Panc1 (cell line): ENCODE data around the gene ZBED5. TPM values are rescaled to one million over a fixed set of nuclear protein-coding genes. Genes with fewer than 3 reads are reported as not detected.

Source experiments
- ATAC-seq: fragments of 200-7000 bp; cut with Tn5 transposase; 2 replicates; pipeline ENCODE4 v1.9.1; 2020; ENCODE audit warnings: mild to moderate bottlenecking, moderate library complexity
- BruUV-seq: library from RNA; stranded (reverse); fragments of 400-500 nt; replicated peaks from 2 replicates; lab custom pipeline; 2021; lab: Mats Ljungman, UMichigan
- CTCF ChIA-PET: fragments of 300-600 bp; sonication (Branson Sonifier 250); formaldehyde crosslinking; loops from one replicate; lab custom pipeline; 2022; ENCODE audit warnings: antibody characterized with exemption; lab: Charles Lee
- POLR2A ChIA-PET: fragments of 300-600 bp; sonication (Branson Sonifier 250); formaldehyde crosslinking; loops from one replicate; lab custom pipeline; 2022; ENCODE audit warnings: antibody characterized with exemption; lab: Charles Lee
- DNase-seq: peaks from one replicate; pipeline ENCODE4 v3.0.0-alpha.2; 2010; ENCODE audit warnings: low read depth, low spot score
- H3K27ac ChIP-seq: 2 replicates; pipeline ENCODE4 v1.5.1; 2011; ENCODE audit warnings: mild to moderate bottlenecking, low read length, inconsistent platforms
- H3K27me3 ChIP-seq: fragments of 200-500 bp; sonication (Bioruptor generic); 2 replicates; pipeline ENCODE4 v1.6.0; 2014; ENCODE audit warnings: low read length, inconsistent platforms; ENCODE audit not compliant: control insufficient read depth, insufficient read depth
- H3K36me3 ChIP-seq: fragments of 200-500 bp; sonication (Bioruptor generic); 2 replicates; pipeline ENCODE4 v1.5.1; 2014; ENCODE audit warnings: inconsistent platforms, mild to moderate bottlenecking, low read length, moderate library complexity; ENCODE audit not compliant: control insufficient read depth, insufficient read depth
- H3K4me1 ChIP-seq: 2 replicates; pipeline ENCODE4 v1.5.1; 2011; ENCODE audit warnings: inconsistent platforms, mild to moderate bottlenecking, low read length, moderate library complexity; ENCODE audit not compliant: control insufficient read depth, insufficient read depth
- H3K4me3 ChIP-seq, 2 experiments: 2 replicates each; pipeline ENCODE4 v1.5.1; 2011 to 2012; ENCODE audit warnings: low read depth in 2 of 2, low read length in 2 of 2, mild to moderate bottlenecking in 2 of 2, inconsistent platforms in 1 of 2, moderate library complexity in 1 of 2
- H3K9me3 ChIP-seq: fragments of 200-500 bp; sonication (Bioruptor generic); 2 replicates; pipeline ENCODE4 v1.5.1; 2014; ENCODE audit warnings: low read depth, mild to moderate bottlenecking, inconsistent platforms, low read length, moderate library complexity; ENCODE audit not compliant: control insufficient read depth, insufficient read depth
- CTCF ChIP-seq: fragments of 450-650 bp; IDR thresholded peaks from 2 replicates; pipeline ENCODE4 v1.5.1; 2017; ENCODE audit warnings: mild to moderate bottlenecking
- POLR2AphosphoS5 ChIP-seq: IDR thresholded peaks from 2 replicates; pipeline ENCODE4 v1.6.1; 2012; ENCODE audit warnings: mild to moderate bottlenecking, low read depth, low read length, moderate library complexity
- REST ChIP-seq, 2 experiments: IDR thresholded peaks; 2 replicates each; pipeline ENCODE4 v1.6.1; 2011 to 2012; ENCODE audit warnings: low read depth in 2 of 2, control low read depth in 1 of 2, low read length in 1 of 2, mild to moderate bottlenecking in 1 of 2, moderate library complexity in 1 of 2; ENCODE audit not compliant: insufficient read depth in 1 of 2
- SIN3A ChIP-seq: IDR thresholded peaks from 2 replicates; pipeline ENCODE4 v1.6.1; 2012; ENCODE audit warnings: low read depth, mild to moderate bottlenecking, low read length, moderate library complexity, borderline replicate concordance; ENCODE audit not compliant: insufficient read depth
- TCF7L2 ChIP-seq: IDR thresholded peaks from 2 replicates; pipeline ENCODE4 v1.6.1; 2011; ENCODE audit warnings: mild to moderate bottlenecking, low read depth, low read length, inconsistent platforms
- in situ Hi-C: cut with HindIII; loops from 2 replicates; pipeline ENCODE4 v1.10.0; 2016; ENCODE audit warnings: low sequenced_read_pairs, low pct_unique_long_range_greater_than_20kb
- intact Hi-C: fragments of 100-400 bp; cut with micrococcal nuclease; formaldehyde crosslinking; loops from one replicate; pipeline ENCODE4 v1.10.0; 2022; ENCODE audit not compliant: unreplicated experiment
- total RNA-seq: library from RNA; stranded (reverse); gene quantifications from one replicate; pipeline ENCODE4 v1.2.1, GENCODE V29; 2021; ENCODE audit not compliant: unreplicated experiment

Gene ZBED5
- total RNA-seq, 1 experiment from 2014 or later, result 114 TPM

- no TSS peak for BruUV-seq
- TF ChIP-seq REST (IDR thresholded peaks at IDR 0.05; ENCODE audit: insufficient read depth in 1 of 2, low read depth in 2 of 2, low read length in 1 of 2), result no peak
- no peak for TF ChIP-seq TCF7L2
- Histone ChIP-seq H3K36me3 (peaks cover 53% of the 10 kb centered on the region), H3K27me3 (no peaks in the 10 kb centered on the region), H3K4me3 (peak overlapping the region in 1 of 2 experiments; percentile 87; a peak in 3 of 4 replicates), H3K9me3 (no peaks in the 10 kb centered on the region), H3K4me1 (peaks cover 37% of the 10 kb centered on the region), H3K27ac (peak overlapping the region; percentile 100)
- POLR2A ChIA-PET, result interaction anchor here (0.6 to 2.4 kb wide), 4 partner anchors 21 to 72 kb away, joined by 3 to 28 read pairs (median 4); partner anchors contain the start of gene EIF4G2
- intact Hi-C loops (loop anchor here (5.0 kb wide), 1 partner anchor 48 kb away; the partner anchor contains the start of gene EIF4G2), in situ Hi-C loops (no loop called here)
- CTCF ChIA-PET, result interaction anchor here (1.4 kb wide), 1 partner anchor 46 kb away, joined by 3 read pairs; the partner anchor contains the start of gene EIF4G2
- DNase-seq (no peak), ATAC-seq (no peak)
Observed at GRCh38 chr11:10855295-10855694, 2.6 kb downstream of the ZBED5 start.

- BruUV-seq, result no TSS peak
- no peaks in the 10 kb centered on the region for H3K27me3 ChIP-seq
- ChIA-PET POLR2A (interaction anchor here (0.6 to 2.1 kb wide), 4 partner anchors 9 to 45 kb away, joined by 3 to 11 read pairs (median 7); partner anchors contain the start of genes EIF4G2 and ZBED5), CTCF (no interaction called here)
- peaks cover 14% of the 10 kb centered on the region; the same call in 1 of the 2 replicates for H3K36me3 ChIP-seq
- ATAC-seq (peak; percentile 16; the same call in 1 of the 2 replicates), DNase-seq (no peak)
- no peak overlapping the region for H3K27ac ChIP-seq
- in situ Hi-C loops, result no loop called here
- intact Hi-C loops, result loop anchor here (5.0 kb wide), 1 partner anchor 36 kb away; no protein-coding TSS in a partner anchor
- H3K4me1 ChIP-seq, result peaks cover 4% of the 10 kb centered on the region; the same call in 1 of the 2 replicates
- no peaks in the 10 kb centered on the region for H3K9me3 ChIP-seq
- H3K4me3 ChIP-seq, result no peak overlapping the region
- TF ChIP-seq TCF7L2 (no peak), CTCF (0 out of 2 replicates have a peak, but pooled peaks have one; percentile 11)
Observed at GRCh38 chr11:10847960-10848860, 9.6 kb downstream of the ZBED5 start.

GRCh38 chr11:10846660-10847059 lies 11.2 kb downstream of the ZBED5 start:
- Histone ChIP-seq H3K27ac (peak overlapping the region; percentile 6; the same call in 1 of the 2 replicates), H3K27me3 (no peaks in the 10 kb centered on the region), H3K4me1 (0 out of 2 replicates have a peak, but pooled peaks cover 4% of the 10 kb centered on the region), H3K4me3 (no peak overlapping the region), H3K36me3 (no peaks in the 10 kb centered on the region), H3K9me3 (no peaks in the 10 kb centered on the region)
- no peak for ATAC-seq
- in situ Hi-C loops, result no loop called here
- ChIA-PET POLR2A (interaction anchor here (1.8 kb wide), 1 partner anchor 11 kb away, joined by 9 read pairs; the partner anchor contains the start of gene ZBED5), CTCF (no interaction called here)
- TF ChIP-seq POLR2AphosphoS5 (no peak), TCF7L2 (no peak), REST (IDR thresholded peaks at IDR 0.05; ENCODE audit: insufficient read depth in 1 of 2, low read depth in 2 of 2, low read length in 1 of 2) (no peak), CTCF (no peak), SIN3A (no peak)
- no peak for DNase-seq
- BruUV-seq, result no TSS peak
- intact Hi-C loops, result loop anchor here (5.0 kb wide), 1 partner anchor 34 kb away; no protein-coding TSS in a partner anchor
